ENCODE measurements around the gene ATP2B1.

The ATP2B1 gene

DNA sequence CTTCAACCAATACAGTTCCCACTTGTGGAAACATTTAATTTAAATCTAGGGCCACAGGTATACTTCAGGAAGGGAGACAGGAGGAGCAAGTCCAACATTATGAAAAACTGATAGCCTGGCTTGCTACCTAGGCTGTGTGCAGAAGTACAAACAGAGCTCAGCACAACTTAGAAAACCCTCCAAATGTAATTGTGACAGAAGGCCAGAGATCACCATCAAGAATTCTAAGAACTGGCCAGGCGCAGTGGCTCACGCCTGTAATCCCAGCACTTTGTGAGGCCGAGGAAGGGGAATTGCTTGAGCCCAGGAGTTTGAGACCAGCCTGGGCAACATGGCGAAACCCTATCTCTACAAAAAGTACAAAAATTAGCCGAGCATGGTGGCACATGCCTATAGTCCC, 14.1 kb downstream of the ATP2B1 start:
- no peak for DNase-seq (ENCODE audit: low read depth in 2 of 3, low spot score in 2 of 3)

DNA sequence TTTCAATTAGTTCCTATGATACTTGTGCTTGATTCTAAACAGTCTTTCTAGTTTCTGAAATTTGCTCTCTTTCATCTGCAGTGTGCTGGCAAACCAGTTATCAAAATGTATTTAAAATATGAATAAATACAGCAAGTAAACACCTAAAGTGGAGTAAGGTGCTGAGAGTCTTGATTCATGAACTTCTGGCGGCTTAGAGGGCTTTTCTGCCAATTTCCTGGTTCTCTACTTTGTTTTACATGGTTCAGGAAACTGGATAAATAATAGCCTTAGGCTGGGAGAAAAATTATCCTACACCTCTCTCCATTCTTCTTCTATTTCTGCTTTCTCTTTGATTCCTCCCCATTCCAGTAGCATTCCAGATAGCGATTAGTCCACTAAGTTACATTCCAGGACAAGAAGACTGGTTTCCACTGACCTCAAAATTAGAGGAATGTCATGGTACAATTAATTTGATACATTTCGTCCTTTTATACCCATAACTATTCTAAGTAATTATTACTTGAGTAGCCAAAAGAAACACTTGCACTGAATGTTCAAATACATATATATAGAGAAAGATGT, 14.9 kb downstream of the ATP2B1 start:
- DNase-seq (ENCODE audit: low read depth in 2 of 3, low spot score in 2 of 3) = no peak

GRCh38 chr12:89692439-89692838, 16.2 kb downstream of the ATP2B1 start:
- no peak for DNase-seq (ENCODE audit: low read depth in 2 of 3, low spot score in 2 of 3)

GRCh38 chr12:89691659-89692058, 17.0 kb downstream of the ATP2B1 start:
- no peak for DNase-seq (ENCODE audit: low read depth in 2 of 3, low spot score in 2 of 3)

DNA sequence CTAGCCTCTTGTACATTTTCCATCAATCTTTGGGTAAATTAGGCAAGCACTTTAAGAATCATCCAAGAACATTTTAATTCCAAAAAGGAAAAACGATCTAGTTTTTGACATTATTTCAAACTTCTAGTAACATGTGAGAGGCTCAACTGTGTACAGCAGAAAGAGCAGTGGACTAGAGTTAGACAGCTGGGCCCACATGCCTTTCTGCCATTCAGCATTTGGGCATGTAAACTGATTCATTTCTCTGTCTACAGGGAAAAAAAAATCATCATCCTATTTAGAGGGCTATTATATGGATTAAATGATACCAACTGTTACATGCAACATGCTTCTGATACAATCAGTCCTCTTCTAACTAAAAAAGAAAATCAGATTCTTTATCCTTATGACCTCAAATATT, 17.7 kb downstream of the ATP2B1 start:
- DNase-seq (ENCODE audit: low read depth in 2 of 3, low spot score in 2 of 3) = no peak

DNA sequence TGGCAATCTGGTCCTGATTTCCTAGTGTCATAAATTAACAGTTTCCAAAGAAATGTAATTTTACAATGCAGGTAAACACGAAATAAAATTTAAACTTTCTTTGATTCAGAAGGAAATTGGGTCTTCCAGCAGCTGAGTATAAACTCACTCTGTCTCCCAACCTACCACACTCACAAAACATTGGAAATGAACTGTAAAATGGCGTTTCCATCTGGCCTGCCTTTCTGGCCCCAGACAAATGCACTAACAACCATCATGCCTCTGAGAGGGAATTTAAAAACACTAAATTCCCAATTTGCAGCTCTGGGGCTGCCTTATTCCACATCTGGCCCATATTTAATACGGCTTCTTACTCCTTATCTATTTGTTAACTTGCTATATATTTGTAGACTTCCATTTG, 19.3 kb downstream of the ATP2B1 start:
- DNase-seq (ENCODE audit: low read depth in 2 of 3, low spot score in 2 of 3) = no peak

DNA sequence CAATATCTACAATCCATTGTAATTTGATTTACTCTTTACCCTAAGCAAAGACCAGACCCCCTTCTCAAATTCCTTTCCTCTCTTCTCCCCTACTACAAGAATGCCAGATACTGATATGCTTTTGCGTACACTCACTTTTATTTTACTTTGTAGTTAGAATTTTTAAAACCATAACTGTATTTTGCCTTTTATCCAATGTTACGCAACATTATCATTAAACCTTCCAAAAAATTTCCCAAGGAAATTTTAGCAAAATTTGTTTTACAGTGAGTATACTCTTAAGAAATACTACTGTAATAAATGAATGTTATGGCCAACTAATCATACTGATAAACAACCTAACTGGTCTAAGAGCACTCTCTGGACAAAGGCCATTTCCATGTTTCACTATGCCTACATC, 22.3 kb downstream of the ATP2B1 start:
- DNase-seq (ENCODE audit: low read depth in 2 of 3, low spot score in 2 of 3) = no peak

DNA sequence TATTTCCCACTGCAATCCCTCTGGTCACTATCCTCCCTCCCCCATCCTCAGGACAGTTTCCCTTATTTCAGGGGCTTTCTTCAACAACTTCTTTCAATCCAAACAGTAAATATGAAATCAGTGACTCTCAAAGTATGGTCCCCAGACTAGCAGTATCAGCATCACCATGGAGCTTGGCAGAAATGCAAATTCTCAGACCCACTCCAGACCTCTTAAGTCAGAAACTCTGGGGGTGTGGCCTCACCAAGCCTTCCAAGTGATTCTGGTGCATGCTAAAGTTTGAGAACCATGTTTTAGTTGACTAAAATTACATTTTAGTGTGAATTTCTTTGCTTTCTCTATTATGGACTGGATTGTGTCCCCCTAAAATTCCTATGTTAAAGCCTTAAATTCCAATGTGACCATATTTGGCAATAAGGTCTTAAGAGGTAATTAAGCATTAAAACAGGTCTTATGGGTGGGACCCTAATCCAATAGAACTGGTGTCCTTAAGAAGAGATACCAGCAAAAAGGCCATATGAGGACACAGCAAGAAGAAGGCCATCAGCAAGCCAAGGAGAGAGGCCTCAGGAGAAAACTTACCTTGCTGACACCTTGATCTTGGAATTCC, 23.2 kb downstream of the ATP2B1 start:
- no peak for DNase-seq (ENCODE audit: low read depth in 2 of 3, low spot score in 2 of 3)

- DNase-seq (ENCODE audit: low read depth in 2 of 3, low spot score in 2 of 3) = no peak
These were observed 24.5 kb downstream of the ATP2B1 start for GRCh38 chr12:89684136-89684535.

- DNase-seq (ENCODE audit: low read depth in 2 of 3, low spot score in 2 of 3) = no peak
These were observed 26.4 kb downstream of the ATP2B1 start for GRCh38 chr12:89682284-89682683.

DNA sequence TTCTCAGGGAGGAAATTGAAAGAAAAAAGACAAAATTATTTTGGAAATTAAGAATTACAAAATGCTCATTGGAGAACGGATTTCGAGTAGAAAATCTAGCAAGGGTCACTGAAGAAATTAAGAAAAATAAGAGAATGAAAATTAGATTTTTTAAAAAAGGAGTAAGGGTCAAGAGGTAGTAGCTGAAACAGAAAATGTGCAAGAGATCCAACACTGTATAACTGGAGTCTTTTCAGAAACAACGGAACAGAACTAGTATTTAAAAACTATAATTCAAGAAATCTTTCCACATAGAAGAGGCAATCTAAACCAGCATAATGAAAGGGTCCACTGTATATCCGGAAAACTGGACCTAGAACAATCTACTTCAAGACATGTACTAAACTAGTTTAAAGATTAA, 28.2 kb downstream of the ATP2B1 start:
- DNase-seq (ENCODE audit: low read depth in 2 of 3, low spot score in 2 of 3) = no peak

- DNase-seq (ENCODE audit: low read depth in 2 of 3, low spot score in 2 of 3) = no peak
These were observed 29.0 kb downstream of the ATP2B1 start for GRCh38 chr12:89679631-89680030.

DNA sequence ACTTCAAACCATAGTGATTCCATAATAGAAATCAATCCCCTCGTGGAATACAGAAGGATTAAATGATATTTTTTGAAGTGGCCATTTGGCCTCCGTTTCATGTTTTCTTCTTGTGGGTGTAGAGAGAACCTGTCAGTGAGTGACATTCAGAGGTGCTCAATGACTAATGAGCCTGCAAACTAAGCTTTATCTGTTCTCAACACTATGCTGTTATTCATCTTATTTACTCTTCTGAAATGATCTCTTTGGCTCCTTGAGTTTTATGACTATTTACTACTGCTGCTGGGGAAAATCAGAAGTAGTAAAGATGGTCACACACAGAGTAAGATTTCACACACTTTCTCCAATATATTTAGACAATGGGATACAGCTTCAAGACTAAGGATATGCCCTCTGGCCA, 30.4 kb downstream of the ATP2B1 start:
- DNase-seq (ENCODE audit: low read depth in 2 of 3, low spot score in 2 of 3) = no peak

GRCh38 chr12:89676930-89677329, 31.7 kb downstream of the ATP2B1 start:
- DNase-seq (ENCODE audit: low read depth in 2 of 3, low spot score in 2 of 3) = no peak

- DNase-seq (ENCODE audit: low read depth in 2 of 3, low spot score in 2 of 3) = no peak
These were observed 34.2 kb downstream of the ATP2B1 start for GRCh38 chr12:89674326-89674942.

DNA sequence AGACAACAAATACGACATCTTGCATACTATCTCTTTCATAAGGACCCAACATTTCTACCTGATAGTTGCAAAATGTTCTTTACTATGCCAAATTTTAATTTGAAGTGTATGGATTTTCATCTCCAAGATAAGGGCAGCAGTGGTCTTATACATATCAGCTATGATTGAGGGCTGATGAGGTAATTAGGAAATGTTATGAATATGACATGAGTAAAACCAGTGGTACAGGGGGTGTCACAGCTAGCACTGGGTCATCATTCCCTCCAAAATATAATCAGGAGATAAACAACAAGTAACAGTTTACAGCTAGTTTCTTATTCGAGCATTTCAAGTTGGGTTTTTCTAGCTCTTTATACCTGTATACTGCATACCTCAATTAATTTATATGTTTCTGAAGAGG, 35.0 kb downstream of the ATP2B1 start:
- no peak for DNase-seq (ENCODE audit: low read depth in 2 of 3, low spot score in 2 of 3)

GRCh38 chr12:89672589-89672979, 36.1 kb downstream of the ATP2B1 start:
- DNase-seq (ENCODE audit: low read depth in 2 of 3, low spot score in 2 of 3) = no peak

- DNase-seq (ENCODE audit: low read depth in 2 of 3, low spot score in 2 of 3) = no peak
These were observed 37.2 kb downstream of the ATP2B1 start for GRCh38 chr12:89671469-89671868.

- DNase-seq (ENCODE audit: low read depth in 2 of 3, low spot score in 2 of 3) = no peak
These were observed 39.4 kb downstream of the ATP2B1 start for GRCh38 chr12:89669197-89669596.

- no peak for DNase-seq (ENCODE audit: low read depth in 2 of 3, low spot score in 2 of 3)
These were observed 43.1 kb downstream of the ATP2B1 start for GRCh38 chr12:89665556-89665955.

DNA sequence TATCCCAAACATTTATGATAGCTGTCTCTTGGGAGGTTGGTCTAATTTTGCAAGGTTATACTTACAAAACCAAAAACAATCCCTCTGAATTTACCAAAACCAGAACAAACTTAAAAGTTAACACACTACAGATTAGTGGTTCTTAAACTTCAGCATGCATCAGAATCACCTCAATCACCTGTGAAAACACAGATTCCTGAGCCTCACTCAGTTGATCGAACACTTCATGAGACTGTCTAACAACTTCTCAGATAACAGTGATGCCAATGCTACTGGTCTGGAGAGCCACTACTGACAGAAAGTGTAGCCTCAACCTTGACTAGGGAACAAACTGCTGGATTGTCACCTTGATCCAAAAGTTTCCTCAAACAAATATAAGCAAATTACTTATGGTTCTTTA, 44.2 kb downstream of the ATP2B1 start:
- DNase-seq (ENCODE audit: low read depth in 2 of 3, low spot score in 2 of 3) = no peak

- no peak for DNase-seq (ENCODE audit: low read depth in 2 of 3, low spot score in 2 of 3)
These were observed 44.9 kb downstream of the ATP2B1 start for GRCh38 chr12:89663577-89664357.
